Muscle layer of colon (tissue), 2 donors: ENCODE measurements around the gene KCNMB4.

Experiments used
- H3K27ac ChIP-seq: one replicate; pipeline ENCODE4 v1.7.0; 2013; ENCODE audit warnings: low read depth, mild to moderate bottlenecking, low read length, moderate library complexity
- H3K27me3 ChIP-seq, 2 donors: one replicate each; pipeline ENCODE4 v1.7.0; 2013; ENCODE audit warnings: low read length in 2 of 2, mild to moderate bottlenecking in 2 of 2; ENCODE audit not compliant: insufficient read depth in 2 of 2, control insufficient read depth in 1 of 2
- H3K36me3 ChIP-seq: one replicate; pipeline ENCODE4 v1.7.0; 2013; ENCODE audit warnings: mild to moderate bottlenecking, low read length; ENCODE audit not compliant: insufficient read depth
- H3K4me1 ChIP-seq: one replicate; pipeline ENCODE4 v1.7.0; 2013; ENCODE audit warnings: mild to moderate bottlenecking, low read length; ENCODE audit not compliant: insufficient read depth
- H3K4me3 ChIP-seq, 2 donors: one replicate each; pipeline ENCODE4 v1.7.0; 2013; ENCODE audit warnings: low read length in 2 of 2, low read depth in 1 of 2, mild to moderate bottlenecking in 1 of 2, moderate library complexity in 1 of 2
- H3K9ac ChIP-seq: one replicate; pipeline ENCODE4 v1.7.0; 2013; ENCODE audit warnings: low read length
- H3K9me3 ChIP-seq: one replicate; pipeline ENCODE4 v1.7.0; 2013; ENCODE audit warnings: mild to moderate bottlenecking, low read length
- donor health status: abdominal sarcoma.
- donor health status: Adenocarcinoma of cecum.

KCNMB4 gene

DNA sequence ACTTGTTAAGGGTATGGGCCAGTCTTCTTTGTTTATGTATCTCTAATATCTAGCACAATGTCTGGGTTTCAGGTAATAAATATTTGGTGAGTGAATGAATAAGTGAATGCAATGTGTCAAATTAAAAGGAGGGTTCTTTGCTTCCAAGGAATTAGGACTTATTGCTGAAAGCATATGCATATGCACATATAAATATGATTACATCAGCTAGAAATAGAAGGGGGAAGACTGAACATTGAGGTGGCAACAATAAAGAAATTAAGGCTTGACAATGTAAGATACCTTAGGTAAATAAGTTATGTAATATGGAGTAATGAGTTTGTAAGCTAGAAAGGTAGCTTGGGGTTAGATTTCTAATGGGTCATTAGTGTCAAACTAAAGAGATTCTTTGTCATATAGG, 37.7 kb downstream of the KCNMB4 start:
- H3K36me3 ChIP-seq, result no peaks in the 10 kb centered on the region
- no peak overlapping the region for H3K27ac ChIP-seq
- no peak overlapping the region for H3K4me3 ChIP-seq
- no peaks in the 10 kb centered on the region for H3K9me3 ChIP-seq
- H3K9ac ChIP-seq, result no peak overlapping the region
- H3K4me1 ChIP-seq, result no peaks in the 10 kb centered on the region
- H3K27me3 ChIP-seq, result no peaks in the 10 kb centered on the region

GRCh38 chr12:70408004-70408790, 42.1 kb downstream of the KCNMB4 start:
- Histone ChIP-seq H3K9ac (no peak overlapping the region), H3K36me3 (no peaks in the 10 kb centered on the region), H3K4me1 (no peaks in the 10 kb centered on the region), H3K9me3 (no peaks in the 10 kb centered on the region), H3K27me3 (no peaks in the 10 kb centered on the region), H3K4me3 (no peak overlapping the region), H3K27ac (no peak overlapping the region)

DNA sequence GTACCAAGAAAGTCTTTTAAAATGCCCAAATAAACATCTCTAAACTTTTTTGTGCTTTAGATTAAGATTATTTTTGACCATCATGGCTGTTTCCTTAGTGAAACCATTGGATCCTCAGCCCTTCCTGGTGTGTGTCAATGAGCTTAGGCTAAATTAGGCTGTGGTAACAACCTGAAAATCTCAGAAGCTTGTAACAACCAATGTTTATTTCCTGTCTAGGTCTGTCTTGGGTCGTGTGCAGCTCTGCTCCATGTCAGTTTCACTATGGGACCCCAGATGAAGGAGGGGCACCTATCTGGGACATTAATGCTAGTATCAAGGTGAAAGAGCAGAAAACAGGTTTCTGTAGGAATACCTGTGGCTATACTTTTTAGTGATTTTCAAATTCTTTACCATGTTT, 49.9 kb downstream of the KCNMB4 start:
- no peaks in the 10 kb centered on the region for H3K36me3 ChIP-seq
- no peak overlapping the region for H3K9ac ChIP-seq
- H3K9me3 ChIP-seq, result no peaks in the 10 kb centered on the region
- no peak overlapping the region for H3K4me3 ChIP-seq
- H3K4me1 ChIP-seq, result no peaks in the 10 kb centered on the region
- no peaks in the 10 kb centered on the region for H3K27me3 ChIP-seq
- no peak overlapping the region for H3K27ac ChIP-seq

DNA sequence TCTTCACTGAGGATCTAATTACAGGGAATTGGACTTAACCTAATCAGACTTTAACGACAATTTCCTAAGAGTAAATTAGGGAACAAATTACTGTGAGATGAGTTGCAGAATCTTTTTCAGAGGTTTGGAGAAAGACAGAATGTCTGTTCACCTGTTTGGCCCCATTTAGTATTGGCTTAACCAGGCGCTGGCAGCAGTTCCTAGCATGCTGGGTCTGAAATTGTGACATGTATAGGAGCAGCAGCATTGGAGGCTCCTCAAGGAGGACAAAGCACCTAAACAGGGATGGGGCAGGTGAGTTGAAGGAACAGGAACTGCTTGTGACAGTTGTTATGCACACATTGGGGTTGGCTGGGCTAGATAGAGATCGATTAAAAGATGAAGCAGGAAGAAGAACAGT, 51.0 kb downstream of the KCNMB4 start:
- no peaks in the 10 kb centered on the region for H3K27me3 ChIP-seq
- no peak overlapping the region for H3K27ac ChIP-seq
- H3K4me1 ChIP-seq, result no peaks in the 10 kb centered on the region
- no peak overlapping the region for H3K9ac ChIP-seq
- no peaks in the 10 kb centered on the region for H3K36me3 ChIP-seq
- no peak overlapping the region for H3K4me3 ChIP-seq
- no peaks in the 10 kb centered on the region for H3K9me3 ChIP-seq

- Histone ChIP-seq H3K9me3 (no peaks in the 10 kb centered on the region), H3K27me3 (no peaks in the 10 kb centered on the region), H3K4me3 (no peak overlapping the region), H3K27ac (no peak overlapping the region), H3K9ac (no peak overlapping the region), H3K4me1 (no peaks in the 10 kb centered on the region), H3K36me3 (no peaks in the 10 kb centered on the region)
Observed at GRCh38 chr12:70418101-70418500, 52.0 kb downstream of the KCNMB4 start.

DNA sequence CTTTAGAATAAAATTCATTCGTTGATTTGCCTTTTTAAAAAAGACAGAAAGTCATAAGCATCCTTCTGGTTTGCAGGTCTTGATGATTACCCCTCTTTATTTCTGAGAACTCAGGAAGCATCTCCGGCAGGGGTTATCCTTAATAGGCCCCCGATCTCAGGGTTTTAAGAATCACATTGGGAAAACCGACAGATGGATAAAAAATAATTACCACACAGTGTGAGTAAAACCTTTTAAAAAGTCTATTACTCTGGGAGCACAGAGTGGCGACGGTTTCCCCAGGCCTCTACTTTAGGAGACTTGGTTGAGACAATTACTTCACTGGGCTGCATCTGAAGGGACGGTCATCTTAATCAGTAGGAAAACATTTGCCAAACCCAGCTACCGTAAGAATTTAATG, 56.5 kb downstream of the KCNMB4 start:
- Histone ChIP-seq H3K27ac (no peak overlapping the region), H3K4me1 (no peaks in the 10 kb centered on the region), H3K9ac (no peak overlapping the region), H3K9me3 (no peaks in the 10 kb centered on the region), H3K4me3 (no peak overlapping the region), H3K27me3 (no peaks in the 10 kb centered on the region), H3K36me3 (no peaks in the 10 kb centered on the region)

GRCh38 chr12:70426620-70427019, 60.5 kb downstream of the KCNMB4 start:
- Histone ChIP-seq H3K9ac (no peak overlapping the region), H3K27me3 (no peaks in the 10 kb centered on the region), H3K4me3 (no peak overlapping the region), H3K27ac (no peak overlapping the region), H3K4me1 (no peaks in the 10 kb centered on the region), H3K36me3 (no peaks in the 10 kb centered on the region), H3K9me3 (no peaks in the 10 kb centered on the region)

- no peaks in the 10 kb centered on the region for H3K9me3 ChIP-seq
- no peak overlapping the region for H3K27ac ChIP-seq
- no peaks in the 10 kb centered on the region for H3K27me3 ChIP-seq
- no peaks in the 10 kb centered on the region for H3K36me3 ChIP-seq
- no peak overlapping the region for H3K9ac ChIP-seq
- H3K4me3 ChIP-seq, result no peak overlapping the region
- H3K4me1 ChIP-seq, result no peaks in the 10 kb centered on the region
Observed at GRCh38 chr12:70427611-70428010, 61.5 kb downstream of the KCNMB4 start.

GRCh38 chr12:70430400-70430799, 64.3 kb downstream of the KCNMB4 start:
- no peak overlapping the region for H3K9ac ChIP-seq
- H3K36me3 ChIP-seq, result no peaks in the 10 kb centered on the region
- H3K4me3 ChIP-seq, result no peak overlapping the region
- no peaks in the 10 kb centered on the region for H3K9me3 ChIP-seq
- H3K27ac ChIP-seq, result no peak overlapping the region
- no peaks in the 10 kb centered on the region for H3K27me3 ChIP-seq
- H3K4me1 ChIP-seq, result no peaks in the 10 kb centered on the region

DNA sequence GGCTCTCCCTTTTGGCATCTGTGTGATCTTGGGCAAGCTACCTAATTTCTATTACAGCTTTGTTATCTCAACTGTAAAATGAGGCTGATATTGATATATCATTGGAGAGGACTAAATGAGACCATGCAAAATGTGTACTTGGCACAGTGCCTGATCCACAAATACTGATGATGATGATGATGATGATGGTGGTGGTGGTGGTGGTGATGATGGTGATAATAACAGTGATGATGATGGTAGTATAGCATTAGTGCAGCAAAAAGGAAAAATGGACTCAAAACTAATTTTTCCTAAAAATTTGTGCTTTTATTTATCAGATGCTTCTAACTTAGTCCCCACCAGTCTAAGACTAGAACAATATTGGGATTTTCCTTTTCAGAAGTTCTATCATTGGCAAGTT, 70.7 kb downstream of the KCNMB4 start:
- no peaks in the 10 kb centered on the region for H3K4me1 ChIP-seq
- H3K9ac ChIP-seq, result no peak overlapping the region
- H3K27ac ChIP-seq, result no peak overlapping the region
- no peaks in the 10 kb centered on the region for H3K9me3 ChIP-seq
- no peaks in the 10 kb centered on the region for H3K36me3 ChIP-seq
- no peak overlapping the region for H3K4me3 ChIP-seq
- no peaks in the 10 kb centered on the region for H3K27me3 ChIP-seq

- Histone ChIP-seq H3K9ac (no peak overlapping the region), H3K27ac (no peak overlapping the region), H3K36me3 (no peaks in the 10 kb centered on the region), H3K27me3 (no peaks in the 10 kb centered on the region), H3K4me3 (no peak overlapping the region), H3K4me1 (no peaks in the 10 kb centered on the region), H3K9me3 (no peaks in the 10 kb centered on the region)
Observed at GRCh38 chr12:70443062-70443673, 77.1 kb downstream of the KCNMB4 start.

DNA sequence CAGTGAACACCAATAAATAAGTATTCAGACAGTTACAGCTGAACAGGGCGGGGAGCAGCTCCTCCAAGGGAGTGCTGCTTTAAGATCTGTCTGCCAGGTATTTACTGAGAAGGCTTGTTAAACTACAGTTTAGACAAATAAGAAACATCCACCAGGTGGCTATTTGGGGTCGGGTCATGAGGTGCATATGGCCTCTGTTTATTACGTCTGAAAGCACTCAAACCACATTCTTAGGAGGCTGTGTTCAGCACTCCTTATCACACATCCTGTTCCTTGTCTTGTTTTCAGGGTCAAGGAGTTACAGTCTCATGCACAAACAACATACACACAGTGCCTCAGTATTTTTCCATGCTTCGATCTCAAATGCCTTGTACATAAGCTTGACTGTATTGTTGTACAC, 78.8 kb downstream of the KCNMB4 start:
- no peaks in the 10 kb centered on the region for H3K9me3 ChIP-seq
- no peak overlapping the region for H3K4me3 ChIP-seq
- H3K36me3 ChIP-seq, result no peaks in the 10 kb centered on the region
- no peak overlapping the region for H3K27ac ChIP-seq
- H3K9ac ChIP-seq, result no peak overlapping the region
- H3K4me1 ChIP-seq, result no peaks in the 10 kb centered on the region
- no peaks in the 10 kb centered on the region for H3K27me3 ChIP-seq
